HepG2 (cell line): ENCODE results near the gene IL31. TPM values are rescaled to one million over a fixed set of nuclear protein-coding genes. Genes with fewer than 3 reads are reported as not detected.
A peak's percentile ranks its signal among the peaks of the same experiment; 100 is the strongest.

ENCODE experiments used
- ATAC-seq: fragments of 200-7000 bp; cut with Tn5 transposase; 3 replicates; pipeline ENCODE4 v1.9.1; 2020; ENCODE audit warnings: mild to moderate bottlenecking, moderate library complexity
- BruUV-seq: library from RNA; stranded (reverse); fragments of 400-500 nt; replicated peaks from 2 replicates; lab custom pipeline; 2021; lab: Mats Ljungman, UMichigan
- CTCF ChIA-PET: fragments of 300-600 bp; formaldehyde crosslinking; extraction: SDS; loops from one replicate; lab custom pipeline; 2021; ENCODE audit warnings: low total read pairs, inconsistent platforms, low intra/inter-chr PET ratio; lab: Yijun Ruan, JAX
- POLR2A ChIA-PET: fragments of 350-600 bp; sonication (Branson Sonifier 250); formaldehyde crosslinking; loops from one replicate; lab custom pipeline; 2020; ENCODE audit warnings: antibody characterized with exemption, inconsistent platforms; lab: Yijun Ruan, JAX
- DNase-seq: peaks from one replicate; pipeline ENCODE4 v3.0.0-alpha.2; 2015; ENCODE audit warnings: low spot score
- FAIRE-seq: peaks from 3 replicates; lab custom pipeline; 2011; peaks lifted over from hg19 to GRCh38; lab: Jason Lieb, UNC
- H2AFZ ChIP-seq: one replicate; pipeline ENCODE4 v1.6.1; 2011; ENCODE audit warnings: low read length, inconsistent platforms
- H3K27ac ChIP-seq: fragments of 300-600 bp; 3 replicates; pipeline ENCODE4 v1.8.0; 2011; ENCODE audit warnings: mixed run types, mild to moderate bottlenecking, mixed read lengths, low read length, inconsistent platforms; ENCODE audit not compliant: insufficient read depth; ENCODE audit errors: extremely low read length
- H3K27me3 ChIP-seq, 2 experiments: fragments of 200-600 bp in 1 of 2; 2 replicates in 1 of 2; 3 replicates in 1 of 2; pipeline versions ENCODE4 v1.6.0 to v1.8.0; 2011; ENCODE audit warnings: low read length in 2 of 2, mild to moderate bottlenecking in 2 of 2, moderate library complexity in 2 of 2, inconsistent platforms in 1 of 2; ENCODE audit not compliant: insufficient read depth in 2 of 2, control insufficient read depth in 1 of 2
- H3K36me3 ChIP-seq, 2 experiments: fragments of 200-600 bp in 1 of 2; replicated peaks in 1 of 2; 2 replicates in 1 of 2; 3 replicates in 1 of 2; pipeline versions ENCODE4 v1.5.1 to v1.8.0; 2011; ENCODE audit warnings: low read length in 2 of 2, inconsistent platforms in 1 of 2; ENCODE audit not compliant: insufficient read depth in 2 of 2, control insufficient read depth in 1 of 2
- H3K4me1 ChIP-seq: 2 replicates; pipeline ENCODE4 v1.5.1; 2012; ENCODE audit warnings: low read length, inconsistent platforms; ENCODE audit not compliant: insufficient read depth
- H3K4me2 ChIP-seq: 2 replicates; pipeline ENCODE4 v1.6.0; 2011; ENCODE audit warnings: low read depth, low read length, inconsistent platforms
- H3K4me3 ChIP-seq, 3 experiments: fragments of 200-600 bp in 1 of 3; sonication (generic), shearing (Covaris generic) in 1 of 3; replicated peaks in 1 of 3; 2 replicates each; pipeline ENCODE4 v1.5.1; 2011 to 2016; ENCODE audit warnings: low read length in 3 of 3, inconsistent platforms in 2 of 3, low read depth in 2 of 3, mild to moderate bottlenecking in 2 of 3, control low read depth in 1 of 3, mixed read lengths in 1 of 3; ENCODE audit not compliant: insufficient read depth in 1 of 3
- H3K79me2 ChIP-seq: one replicate; pipeline ENCODE4 v1.6.1; 2011; ENCODE audit warnings: low read length, inconsistent platforms; ENCODE audit not compliant: insufficient read depth
- H3K9ac ChIP-seq: 2 replicates; pipeline ENCODE4 v1.6.0; 2011; ENCODE audit warnings: mild to moderate bottlenecking, low read depth, low read length, inconsistent platforms; ENCODE audit not compliant: insufficient read depth
- H3K9me3 ChIP-seq: 2 replicates; pipeline ENCODE4 v1.5.1; 2012; ENCODE audit warnings: mild to moderate bottlenecking, low read length
- H4K20me1 ChIP-seq: 2 replicates; pipeline ENCODE4 v1.6.0; 2011; ENCODE audit warnings: inconsistent platforms, mild to moderate bottlenecking, low read length, moderate library complexity; ENCODE audit not compliant: insufficient read depth
- AGO1 ChIP-seq: fragments of 200-400 bp; formaldehyde crosslinking; IDR thresholded peaks from 2 replicates; pipeline ENCODE4 v1.6.1; 2017; ENCODE audit warnings: mild to moderate bottlenecking, low read depth, low read length, moderate library complexity; ENCODE audit not compliant: poor library complexity, severe bottlenecking
- AGO2 ChIP-seq: fragments of 200-400 bp; formaldehyde crosslinking; optimal IDR thresholded peaks from 2 replicates; pipeline ENCODE3; 2017; ENCODE audit warnings: mild to moderate bottlenecking, low read depth, low read length, moderate library complexity
- FOXP1 ChIP-seq, 2 experiments: fragments of 450-650 bp in 1 of 2; IDR thresholded peaks; 2 replicates each; pipeline ENCODE4 v1.6.1; 2017 to 2018; ENCODE audit warnings: antibody characterized with exemption in 1 of 2
- IRX3 ChIP-seq: sonication (generic); formaldehyde crosslinking; IDR thresholded peaks from 2 replicates; pipeline ENCODE4 v1.8.1; 2023; ENCODE audit warnings: mild to moderate bottlenecking, low read depth, missing genetic modification reagents, borderline replicate concordance
- JUN ChIP-seq: sonication (generic); formaldehyde crosslinking; IDR thresholded peaks from 2 replicates; pipeline ENCODE4 v1.4.0; 2020; ENCODE audit warnings: mild to moderate bottlenecking, missing genetic modification reagents
- RFXAP ChIP-seq: sonication (generic); formaldehyde crosslinking; IDR thresholded peaks from 2 replicates; pipeline ENCODE4 v1.4.0; 2020; ENCODE audit warnings: missing genetic modification reagents, borderline replicate concordance
- SRSF1 ChIP-seq: fragments of 200-400 bp; formaldehyde crosslinking; optimal IDR thresholded peaks from 2 replicates; pipeline ENCODE3; 2017; ENCODE audit warnings: mild to moderate bottlenecking, low read depth, low read length, moderate library complexity
- SSRP1 ChIP-seq: IDR thresholded peaks from 2 replicates; pipeline ENCODE4 v1.6.1; 2016; ENCODE audit warnings: control low read depth
- ZNF253 ChIP-seq: sonication (generic); formaldehyde crosslinking; IDR thresholded peaks from 2 replicates; pipeline ENCODE4 v1.8.0; 2022; ENCODE audit warnings: mild to moderate bottlenecking, missing genetic modification reagents, borderline replicate concordance
- ZNF33A ChIP-seq: sonication (generic); formaldehyde crosslinking; IDR thresholded peaks from 2 replicates; pipeline ENCODE4 v1.5.1; 2020; ENCODE audit warnings: missing genetic modification reagents, mild to moderate bottlenecking, moderate library complexity, borderline replicate concordance
- ZNF451 ChIP-seq: sonication (generic); formaldehyde crosslinking; IDR thresholded peaks from 2 replicates; pipeline ENCODE4 v1.5.0; 2020; ENCODE audit warnings: mild to moderate bottlenecking, missing genetic modification reagents
- ZNF772 ChIP-seq: sonication (generic); formaldehyde crosslinking; IDR thresholded peaks from 2 replicates; pipeline ENCODE4 v1.5.0; 2020; ENCODE audit warnings: mild to moderate bottlenecking, missing genetic modification reagents
- WGBS: methylation state at CpG from one replicate; pipeline ENCODE4 v1.1.6; 2017; ENCODE audit warnings: low lambda C conversion rate; 5-methylcytosine and 5-hydroxymethylcytosine counted together
- in situ Hi-C: cut with HindIII; loops from 2 replicates; pipeline ENCODE4 v1.10.0; 2017; ENCODE audit warnings: low pct_unique_long_range_greater_than_20kb; ENCODE audit not compliant: extremely low pct_ligation_motif_present
- intact Hi-C: fragments of 100-400 bp; cut with micrococcal nuclease; formaldehyde crosslinking; loops from one replicate; pipeline ENCODE4 v1.10.0; 2022; ENCODE audit not compliant: unreplicated experiment
- polyA plus RNA-seq, 8 experiments: library from polyadenylated mRNA; depleted of rRNA in 3 of 8; stranded (reverse) in 7 of 8; unstranded in 1 of 8; fragments of >200 nt; fragmentation: Illumina TruSeq in 4 of 8; extraction: Trizol in 4 of 8; gene quantifications; 2 replicates each; pipeline versions ENCODE4 v1.2.1 to v1.2.3, GENCODE V29; 2011 to 2016; ENCODE audit warnings: low read depth in 4 of 8, missing spikeins in 1 of 8, mixed read lengths in 1 of 8; ENCODE audit not compliant: insufficient read depth in 1 of 8
- total RNA-seq, 5 experiments: library from RNA; depleted of rRNA; stranded (reverse); fragments of >200 nt; fragmentation: Illumina TruSeq; extraction: Trizol; gene quantifications; 2 replicates each; pipeline ENCODE4 v1.2.3, GENCODE V29; 2016; ENCODE audit warnings: low read depth in 1 of 5
- TF ChIP-seq, protein P1 (sequence below): sonication (generic); formaldehyde crosslinking; IDR thresholded peaks from 2 replicates; pipeline ENCODE4 v1.4.0; 2020; ENCODE audit warnings: mild to moderate bottlenecking, missing genetic modification reagents, borderline replicate concordance
- TF ChIP-seq, protein P2 (sequence below): sonication (generic); formaldehyde crosslinking; IDR thresholded peaks from 2 replicates; pipeline ENCODE4 v1.5.0; 2020; ENCODE audit warnings: mild to moderate bottlenecking, low read depth, missing genetic modification reagents, borderline replicate concordance
- TF ChIP-seq, protein P3 (sequence below): sonication (generic); formaldehyde crosslinking; IDR thresholded peaks from 2 replicates; pipeline ENCODE4 v1.4.0; 2020; ENCODE audit warnings: missing genetic modification reagents
- TF ChIP-seq, protein P4 (sequence below): sonication (generic); formaldehyde crosslinking; IDR thresholded peaks from 2 replicates; pipeline ENCODE4 v1.8.1; 2023; ENCODE audit warnings: missing genetic modification reagents, inconsistent platforms, borderline replicate concordance

Gene IL31
- total and polyA plus RNA-seq, 2 of the 13 experiments (the other 11 are each of a cell fraction or from before 2014, with no cell fraction given) = not detected

DNA sequence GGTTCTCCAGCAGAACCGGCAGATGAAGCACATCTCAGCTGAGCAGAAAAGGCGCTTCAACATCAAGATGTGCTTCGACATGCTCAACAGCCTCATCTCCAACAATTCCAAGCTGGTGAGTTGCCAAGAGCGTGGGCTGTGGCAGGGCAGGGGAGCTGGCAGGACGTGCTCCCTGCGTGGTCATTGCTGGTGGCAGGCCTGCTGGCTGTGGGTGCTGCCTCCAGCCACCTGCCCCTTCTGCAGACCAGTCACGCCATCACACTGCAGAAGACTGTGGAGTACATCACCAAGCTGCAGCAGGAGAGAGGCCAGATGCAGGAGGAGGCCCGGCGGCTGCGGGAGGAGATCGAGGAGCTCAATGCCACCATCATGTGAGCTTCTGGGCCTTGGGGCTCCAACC is 35.8 kb downstream of the IL31 start (continued):
- TF ChIP-seq IRX3 (no peak), ZNF33A (CRISPR knock-in tag) (no peak), ZNF253 (CRISPR knock-in tag) (no peak), ZNF451 (CRISPR knock-in tag) (no peak), SRSF1 (no peak), SSRP1 (no peak), RFXAP (no peak)
- TF ChIP-seq, protein P1, sequence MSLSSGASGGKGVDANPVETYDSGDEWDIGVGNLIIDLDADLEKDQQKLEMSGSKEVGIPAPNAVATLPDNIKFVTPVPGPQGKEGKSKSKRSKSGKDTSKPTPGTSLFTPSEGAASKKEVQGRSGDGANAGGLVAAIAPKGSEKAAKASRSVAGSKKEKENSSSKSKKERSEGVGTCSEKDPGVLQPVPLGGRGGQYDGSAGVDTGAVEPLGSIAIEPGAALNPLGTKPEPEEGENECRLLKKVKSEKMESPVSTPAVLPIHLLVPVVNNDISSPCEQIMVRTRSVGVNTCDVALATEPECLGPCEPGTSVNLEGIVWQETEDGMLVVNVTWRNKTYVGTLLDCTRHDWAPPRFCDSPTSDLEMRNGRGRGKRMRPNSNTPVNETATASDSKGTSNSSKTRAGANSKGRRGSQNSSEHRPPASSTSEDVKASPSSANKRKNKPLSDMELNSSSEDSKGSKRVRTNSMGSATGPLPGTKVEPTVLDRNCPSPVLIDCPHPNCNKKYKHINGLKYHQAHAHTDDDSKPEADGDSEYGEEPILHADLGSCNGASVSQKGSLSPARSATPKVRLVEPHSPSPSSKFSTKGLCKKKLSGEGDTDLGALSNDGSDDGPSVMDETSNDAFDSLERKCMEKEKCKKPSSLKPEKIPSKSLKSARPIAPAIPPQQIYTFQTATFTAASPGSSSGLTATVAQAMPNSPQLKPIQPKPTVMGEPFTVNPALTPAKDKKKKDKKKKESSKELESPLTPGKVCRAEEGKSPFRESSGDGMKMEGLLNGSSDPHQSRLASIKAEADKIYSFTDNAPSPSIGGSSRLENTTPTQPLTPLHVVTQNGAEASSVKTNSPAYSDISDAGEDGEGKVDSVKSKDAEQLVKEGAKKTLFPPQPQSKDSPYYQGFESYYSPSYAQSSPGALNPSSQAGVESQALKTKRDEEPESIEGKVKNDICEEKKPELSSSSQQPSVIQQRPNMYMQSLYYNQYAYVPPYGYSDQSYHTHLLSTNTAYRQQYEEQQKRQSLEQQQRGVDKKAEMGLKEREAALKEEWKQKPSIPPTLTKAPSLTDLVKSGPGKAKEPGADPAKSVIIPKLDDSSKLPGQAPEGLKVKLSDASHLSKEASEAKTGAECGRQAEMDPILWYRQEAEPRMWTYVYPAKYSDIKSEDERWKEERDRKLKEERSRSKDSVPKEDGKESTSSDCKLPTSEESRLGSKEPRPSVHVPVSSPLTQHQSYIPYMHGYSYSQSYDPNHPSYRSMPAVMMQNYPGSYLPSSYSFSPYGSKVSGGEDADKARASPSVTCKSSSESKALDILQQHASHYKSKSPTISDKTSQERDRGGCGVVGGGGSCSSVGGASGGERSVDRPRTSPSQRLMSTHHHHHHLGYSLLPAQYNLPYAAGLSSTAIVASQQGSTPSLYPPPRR (CRISPR knock-in tag) = no peak

DNA sequence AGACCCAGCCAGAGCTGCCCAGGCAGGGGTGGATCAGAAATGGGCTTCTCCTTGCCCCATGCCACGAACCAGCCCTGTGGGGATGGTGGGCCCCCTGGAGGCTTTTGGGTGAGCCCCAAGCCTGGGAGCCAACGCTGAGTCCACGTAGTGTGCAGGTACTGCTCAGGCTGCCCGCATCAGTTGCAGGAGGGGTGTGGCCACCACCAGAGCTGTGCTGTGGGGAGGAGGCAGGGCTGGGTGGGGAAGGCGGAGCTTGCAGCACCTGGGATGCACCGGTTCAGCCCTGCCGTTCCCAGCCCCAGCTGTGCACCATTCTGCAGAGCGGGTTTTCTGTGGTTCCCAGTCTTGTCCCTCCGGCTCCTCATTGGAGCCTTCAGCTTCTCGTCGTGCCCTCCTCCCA is 36.3 kb downstream of the IL31 start:
- DNase-seq = no peak
- H3K79me2 ChIP-seq = no peaks in the 10 kb centered on the region
- H3K36me3 ChIP-seq = peaks cover 11 to 17% of the 10 kb centered on the region in 2 experiments; a peak in 3 of 5 replicates
- ChIA-PET POLR2A (no interaction called here), CTCF (no interaction called here)
- H3K9ac ChIP-seq = no peak overlapping the region
- no peak overlapping the region for H3K27ac ChIP-seq
- 90% methylated on average over 5 of the region's 11 CpGs for WGBS
- no peaks in the 10 kb centered on the region for H4K20me1 ChIP-seq
- H3K4me2 ChIP-seq = no peak overlapping the region
- H3K4me3 ChIP-seq = no peak overlapping the region
- H3K9me3 ChIP-seq = no peaks in the 10 kb centered on the region
- peak; percentile 14; the same call in 1 of the 3 replicates for ATAC-seq
- intact Hi-C loops (no loop called here), in situ Hi-C loops (no loop called here)
- BruUV-seq = no TSS peak
- no peaks in the 10 kb centered on the region for H3K4me1 ChIP-seq
- no peak for FAIRE-seq
- no peaks in the 10 kb centered on the region for H3K27me3 ChIP-seq
- no peak overlapping the region for H2AFZ ChIP-seq
- TF ChIP-seq, protein P2, sequence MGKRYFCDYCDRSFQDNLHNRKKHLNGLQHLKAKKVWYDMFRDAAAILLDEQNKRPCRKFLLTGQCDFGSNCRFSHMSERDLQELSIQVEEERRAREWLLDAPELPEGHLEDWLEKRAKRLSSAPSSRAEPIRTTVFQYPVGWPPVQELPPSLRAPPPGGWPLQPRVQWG (CRISPR knock-in tag) = no peak
- peak; percentile 49 for TF ChIP-seq AGO2
- no peak for TF ChIP-seq ZNF772
- TF ChIP-seq AGO1 = peak; percentile 25
- TF ChIP-seq JUN = no peak
- TF ChIP-seq FOXP1 (IDR thresholded peaks at IDR 0.05) = no peak
- no peak for TF ChIP-seq FOXP1 (CRISPR knock-in tag; IDR thresholded peaks at IDR 0.05)
- TF ChIP-seq, protein P3, sequence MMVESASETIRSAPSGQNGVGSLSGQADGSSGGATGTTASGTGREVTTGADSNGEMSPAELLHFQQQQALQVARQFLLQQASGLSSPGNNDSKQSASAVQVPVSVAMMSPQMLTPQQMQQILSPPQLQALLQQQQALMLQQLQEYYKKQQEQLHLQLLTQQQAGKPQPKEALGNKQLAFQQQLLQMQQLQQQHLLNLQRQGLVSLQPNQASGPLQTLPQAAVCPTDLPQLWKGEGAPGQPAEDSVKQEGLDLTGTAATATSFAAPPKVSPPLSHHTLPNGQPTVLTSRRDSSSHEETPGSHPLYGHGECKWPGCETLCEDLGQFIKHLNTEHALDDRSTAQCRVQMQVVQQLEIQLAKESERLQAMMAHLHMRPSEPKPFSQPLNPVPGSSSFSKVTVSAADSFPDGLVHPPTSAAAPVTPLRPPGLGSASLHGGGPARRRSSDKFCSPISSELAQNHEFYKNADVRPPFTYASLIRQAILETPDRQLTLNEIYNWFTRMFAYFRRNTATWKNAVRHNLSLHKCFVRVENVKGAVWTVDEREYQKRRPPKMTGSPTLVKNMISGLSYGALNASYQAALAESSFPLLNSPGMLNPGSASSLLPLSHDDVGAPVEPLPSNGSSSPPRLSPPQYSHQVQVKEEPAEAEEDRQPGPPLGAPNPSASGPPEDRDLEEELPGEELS (CRISPR knock-in tag) = no peak
- TF ChIP-seq, protein P4, sequence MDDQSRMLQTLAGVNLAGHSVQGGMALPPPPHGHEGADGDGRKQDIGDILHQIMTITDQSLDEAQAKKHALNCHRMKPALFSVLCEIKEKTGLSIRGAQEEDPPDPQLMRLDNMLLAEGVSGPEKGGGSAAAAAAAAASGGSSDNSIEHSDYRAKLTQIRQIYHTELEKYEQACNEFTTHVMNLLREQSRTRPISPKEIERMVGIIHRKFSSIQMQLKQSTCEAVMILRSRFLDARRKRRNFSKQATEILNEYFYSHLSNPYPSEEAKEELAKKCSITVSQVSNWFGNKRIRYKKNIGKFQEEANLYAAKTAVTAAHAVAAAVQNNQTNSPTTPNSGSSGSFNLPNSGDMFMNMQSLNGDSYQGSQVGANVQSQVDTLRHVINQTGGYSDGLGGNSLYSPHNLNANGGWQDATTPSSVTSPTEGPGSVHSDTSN (CRISPR knock-in tag) = no peak
